Neutrophil (primary cell): ENCODE data around the gene NUDT22.

Source experiments
- H3K27ac ChIP-seq: fragments of 200-600 bp; sonication (generic); 2 replicates; pipeline ENCODE4 v1.5.1; 2016; ENCODE audit warnings: mild to moderate bottlenecking, moderate library complexity
- H3K27me3 ChIP-seq: fragments of 200-600 bp; sonication (generic); 2 replicates; pipeline ENCODE4 v1.6.0; 2016; ENCODE audit warnings: mild to moderate bottlenecking
- H3K36me3 ChIP-seq: fragments of 200-600 bp; sonication (generic); 2 replicates; pipeline ENCODE4 v1.5.1; 2017
- H3K4me1 ChIP-seq, 2 experiments: fragments of 200-600 bp in 1 of 2; sonication (generic) in 1 of 2; 1 replicate in 1 of 2; 2 replicates in 1 of 2; pipeline versions ENCODE4 v1.5.1 to v1.6.1; 2013 to 2016; ENCODE audit warnings: low read depth in 1 of 2, low read length in 1 of 2, mild to moderate bottlenecking in 1 of 2, moderate library complexity in 1 of 2; ENCODE audit not compliant: control insufficient read depth in 1 of 2, insufficient read depth in 1 of 2
- H3K4me3 ChIP-seq, 2 experiments: fragments of 200-600 bp in 1 of 2; sonication (generic) in 1 of 2; 1 replicate in 1 of 2; 2 replicates in 1 of 2; pipeline ENCODE4 v1.5.1; 2013 to 2016; ENCODE audit warnings: low read depth in 1 of 2, low read length in 1 of 2, mild to moderate bottlenecking in 1 of 2, moderate library complexity in 1 of 2
- H3K9me3 ChIP-seq: fragments of 200-600 bp; sonication (generic); 2 replicates; pipeline ENCODE4 v1.5.1; 2016
- CTCF ChIP-seq: fragments of 200-600 bp; sonication (generic); IDR thresholded peaks from 2 replicates; pipeline ENCODE4 v1.5.1; 2016; ENCODE audit warnings: antibody characterized with exemption

The NUDT22 gene

GRCh38 chr11:64258946-64259532 is 33.0 kb downstream of the NUDT22 start:
- Histone ChIP-seq H3K27ac (no peak overlapping the region), H3K4me1 (no peaks in the 10 kb centered on the region), H3K36me3 (peaks cover 64% of the 10 kb centered on the region), H3K4me3 (no peak overlapping the region), H3K9me3 (no peaks in the 10 kb centered on the region), H3K27me3 (no peaks in the 10 kb centered on the region)
- no peak for TF ChIP-seq CTCF

GRCh38 chr11:64259533-64260067 is 33.5 kb downstream of the NUDT22 start:
- Histone ChIP-seq H3K27ac (no peak overlapping the region), H3K36me3 (peaks cover 67% of the 10 kb centered on the region), H3K9me3 (no peaks in the 10 kb centered on the region), H3K27me3 (no peaks in the 10 kb centered on the region), H3K4me1 (no peaks in the 10 kb centered on the region), H3K4me3 (no peak overlapping the region)
- no peak for TF ChIP-seq CTCF

- no peak for TF ChIP-seq CTCF
- Histone ChIP-seq H3K36me3 (peaks cover 67% of the 10 kb centered on the region), H3K4me1 (no peaks in the 10 kb centered on the region), H3K4me3 (no peak overlapping the region), H3K27me3 (no peaks in the 10 kb centered on the region), H3K27ac (no peak overlapping the region), H3K9me3 (no peaks in the 10 kb centered on the region)
Observed at GRCh38 chr11:64260147-64260708, 34.2 kb downstream of the NUDT22 start.

- no peaks in the 10 kb centered on the region for H3K27me3 ChIP-seq
- no peaks in the 10 kb centered on the region for H3K4me1 ChIP-seq
- H3K9me3 ChIP-seq, result no peaks in the 10 kb centered on the region
- H3K27ac ChIP-seq, result no peak overlapping the region
- TF ChIP-seq CTCF, result no peak
- H3K4me3 ChIP-seq, result no peak overlapping the region
- H3K36me3 ChIP-seq, result peaks cover 67% of the 10 kb centered on the region
Observed at GRCh38 chr11:64261556-64262080, 35.5 kb downstream of the NUDT22 start.

- Histone ChIP-seq H3K27ac (no peak overlapping the region), H3K4me3 (no peak overlapping the region), H3K36me3 (peaks cover 66% of the 10 kb centered on the region), H3K4me1 (no peaks in the 10 kb centered on the region), H3K9me3 (no peaks in the 10 kb centered on the region), H3K27me3 (no peaks in the 10 kb centered on the region)
- TF ChIP-seq CTCF, result no peak
Observed at GRCh38 chr11:64262271-64263002, 36.4 kb downstream of the NUDT22 start.
